Measurements from ENCODE around the gene ZNF888.

- TF ChIP-seq, protein P1, sequence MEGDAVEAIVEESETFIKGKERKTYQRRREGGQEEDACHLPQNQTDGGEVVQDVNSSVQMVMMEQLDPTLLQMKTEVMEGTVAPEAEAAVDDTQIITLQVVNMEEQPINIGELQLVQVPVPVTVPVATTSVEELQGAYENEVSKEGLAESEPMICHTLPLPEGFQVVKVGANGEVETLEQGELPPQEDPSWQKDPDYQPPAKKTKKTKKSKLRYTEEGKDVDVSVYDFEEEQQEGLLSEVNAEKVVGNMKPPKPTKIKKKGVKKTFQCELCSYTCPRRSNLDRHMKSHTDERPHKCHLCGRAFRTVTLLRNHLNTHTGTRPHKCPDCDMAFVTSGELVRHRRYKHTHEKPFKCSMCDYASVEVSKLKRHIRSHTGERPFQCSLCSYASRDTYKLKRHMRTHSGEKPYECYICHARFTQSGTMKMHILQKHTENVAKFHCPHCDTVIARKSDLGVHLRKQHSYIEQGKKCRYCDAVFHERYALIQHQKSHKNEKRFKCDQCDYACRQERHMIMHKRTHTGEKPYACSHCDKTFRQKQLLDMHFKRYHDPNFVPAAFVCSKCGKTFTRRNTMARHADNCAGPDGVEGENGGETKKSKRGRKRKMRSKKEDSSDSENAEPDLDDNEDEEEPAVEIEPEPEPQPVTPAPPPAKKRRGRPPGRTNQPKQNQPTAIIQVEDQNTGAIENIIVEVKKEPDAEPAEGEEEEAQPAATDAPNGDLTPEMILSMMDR (IDR thresholded peaks at IDR 0.05; ENCODE audit: low read depth, low read length, poor library complexity, severe bottlenecking) = no peak
- no peak for TF ChIP-seq EZH2phosphoT487 (IDR thresholded peaks at IDR 0.05; ENCODE audit: borderline replicate concordance, low read length)
Measured at GRCh38 chr19:52941941-52942385, 18.7 kb upstream of the ZNF888 start.
